Motor neuron (in vitro differentiated cells): ENCODE measurements around the gene PPP2R5D. TPM values are rescaled to one million over a fixed set of nuclear protein-coding genes. Genes with fewer than 3 reads are reported as not detected.

Experiments used
- ATAC-seq, 8 experiments: fragments of 200-7000 bp; cut with Tn5 transposase; replicated peaks in 6 of 8; 2 replicates each; pipeline ENCODE4 v1.8.0; 2021; ENCODE audit warnings: mild to moderate bottlenecking in 8 of 8, moderate library complexity in 8 of 8
- H3K27ac ChIP-seq, 2 donors: fragments of 250-450 bp; sonication (Bioruptor Pico); 2 replicates each; pipeline ENCODE4 v1.9.0; 2021; ENCODE audit warnings: antibody characterized with exemption in 2 of 2, mild to moderate bottlenecking in 2 of 2, moderate library complexity in 1 of 2
- H3K4me1 ChIP-seq, 2 donors: fragments of 250-450 bp; sonication (Bioruptor Pico); replicated peaks in 1 of 2; 2 replicates each; pipeline ENCODE4 v1.6.1; 2021; ENCODE audit warnings: antibody characterized with exemption in 2 of 2, mild to moderate bottlenecking in 2 of 2, moderate library complexity in 1 of 2
- H3K4me3 ChIP-seq, 5 donors: fragments of 250-450 bp; sonication (Bioruptor Pico); 2 replicates each; pipeline ENCODE4 v1.9.0; 2021; ENCODE audit warnings: antibody characterized with exemption in 5 of 5, mild to moderate bottlenecking in 5 of 5, moderate library complexity in 4 of 5
- WGBS, 10 experiments: fragments of 450-650 bp; shearing (Covaris generic); methylation state at CpG; one replicate each; pipeline ENCODE4 v1.0.0; 2022; 5-methylcytosine and 5-hydroxymethylcytosine counted together
- in situ Hi-C, 9 experiments: fragments of 400-800 bp; cut with MboI; loops; one replicate each; pipeline ENCODE4 v1.15.0; 2021; ENCODE audit warnings: low sequenced_read_pairs in 9 of 9, low pct_unique_long_range_greater_than_20kb in 2 of 9; ENCODE audit not compliant: unreplicated experiment in 9 of 9
- total RNA-seq, 8 experiments: library from RNA; unstranded; fragments of 300-600 nt; gene quantifications; 2 replicates each; pipeline versions ENCODE4 v1.2.3 to v1.2.4, GENCODE V29; 2022

Gene PPP2R5D
- total RNA-seq, 8 experiments from 2014 or later = 18.4 to 40.4 (median 29.4) TPM

DNA sequence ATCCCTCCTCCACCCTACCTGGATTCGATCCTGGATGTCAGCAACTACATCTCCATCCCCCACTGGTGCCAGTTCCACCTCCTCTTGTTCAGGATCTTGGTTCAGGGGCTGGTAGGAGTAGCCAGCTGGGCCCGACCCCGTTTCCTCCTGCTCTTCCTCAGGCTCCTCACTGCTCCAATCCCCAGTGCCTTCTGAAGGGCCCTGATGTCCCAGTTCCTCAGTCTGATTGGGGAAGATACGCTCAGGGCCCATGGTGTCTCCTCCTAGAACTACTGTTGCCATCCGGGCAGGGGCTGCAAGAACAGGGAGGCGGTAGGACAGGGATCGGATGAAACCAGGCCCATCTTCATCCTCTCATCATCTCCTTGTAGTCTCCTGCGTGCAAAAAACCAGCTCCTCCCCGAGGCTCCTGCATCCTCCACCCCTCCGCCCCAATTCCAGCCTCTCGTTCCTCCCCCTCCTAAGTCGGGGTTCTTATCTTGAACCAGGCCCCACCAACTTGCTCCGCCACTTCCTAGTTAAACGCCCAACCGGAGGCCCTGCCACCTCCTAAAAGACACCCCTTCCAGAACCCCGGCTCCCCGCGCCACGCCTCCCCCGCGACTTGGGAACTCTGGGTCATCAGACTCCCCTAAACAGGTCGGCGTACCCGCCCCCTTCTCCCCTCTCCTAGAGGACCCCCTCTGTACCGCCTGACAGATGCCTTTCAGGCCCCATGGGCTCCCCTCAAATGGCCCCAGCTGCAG lies 28.9 kb downstream of the PPP2R5D start:
- Histone ChIP-seq H3K4me3 (peak overlapping the region; percentile 59 to 93 (median 70)), H3K27ac (peak overlapping the region; percentile 3 to 67), H3K4me1 (peaks cover 6 to 11% of the 10 kb centered on the region in 2 donors)
- peak in 3 of 8 experiments; percentile 11 to 36 (median 27) for ATAC-seq
- 0 to 25% (median 4%) methylated on average over 1 to 7 of the region's 25 CpGs; no CpG with 5 or more reads in 6 of the 10 experiments for WGBS, 10 experiments
- in situ Hi-C loops = loop anchor here in 1 of 9 experiments (25.0 kb wide), 1 partner anchor 101 kb away; the partner anchor contains the start of gene PTCRA

- in situ Hi-C loops = loop anchor here in 1 of 9 experiments (25.0 kb wide), 1 partner anchor 102 kb away; the partner anchor contains the start of gene PTCRA
- ATAC-seq = peak; percentile 88 to 96 (median 94)
- Histone ChIP-seq H3K4me3 (peak within 1 kb of the TSS; percentile 59 to 93 (median 70)), H3K27ac (peak within 1 kb of the TSS; percentile 72 to 74), H3K4me1 (peaks cover 6 to 11% of the 10 kb centered on the region in 2 donors)
- 0 to 3% methylated on average over 4 to 13 of the region's 51 CpGs; no CpG with 5 or more reads in 8 of the 10 experiments for WGBS, 10 experiments
These were observed 29.6 kb downstream of the PPP2R5D start, which contains the start of the genes KLHDC3 and MEA1 for GRCh38 chr6:43013843-43014433. TSS of gene KLHDC3 (plus strand) at chr6:43014249. CDS start at chr6:43017193, 2,944 bp downstream. TSS of gene MEA1 (minus strand) at chr6:43013946. CDS start at chr6:43013813, 133 bp downstream.

DNA sequence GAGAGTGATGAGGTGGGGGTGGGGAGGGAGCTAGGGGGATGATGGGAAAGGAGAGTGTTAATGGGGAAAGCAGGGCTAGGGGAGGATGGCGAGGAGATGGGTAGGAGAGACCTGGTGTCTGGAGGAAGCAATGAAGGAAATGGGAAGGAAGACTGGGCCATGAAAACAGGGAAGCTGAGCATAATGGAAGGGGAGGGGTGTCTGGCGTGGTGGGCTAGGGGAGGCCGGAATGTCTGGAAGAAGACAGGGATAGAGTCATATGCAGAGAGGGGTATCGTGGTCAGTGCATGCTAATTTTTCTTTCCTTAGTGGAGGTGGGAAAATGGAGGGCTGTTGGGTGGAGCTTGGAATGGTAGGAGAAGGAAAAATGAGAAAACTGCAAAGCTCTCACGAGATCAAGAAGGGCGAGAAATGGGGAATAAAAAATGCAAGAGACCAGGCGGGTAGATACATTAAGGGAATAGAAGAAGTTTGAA lies 30.1 kb downstream of the PPP2R5D start:
- in situ Hi-C loops = loop anchor here in 1 of 9 experiments (25.0 kb wide), 1 partner anchor 102 kb away; the partner anchor contains the start of gene PTCRA
- 0 to 4% (median 0%) methylated on average over 1 to 6 of the region's 7 CpGs for WGBS, 10 experiments
- peaks cover 6 to 11% of the 10 kb centered on the region in 2 donors for H3K4me1 ChIP-seq
- ATAC-seq = peak in 4 of 8 experiments; percentile 0 to 15 (median 6)
- H3K4me3 ChIP-seq = peak overlapping the region; percentile 43 to 93 (median 70)
- H3K27ac ChIP-seq = peak overlapping the region; percentile 72 to 74

DNA sequence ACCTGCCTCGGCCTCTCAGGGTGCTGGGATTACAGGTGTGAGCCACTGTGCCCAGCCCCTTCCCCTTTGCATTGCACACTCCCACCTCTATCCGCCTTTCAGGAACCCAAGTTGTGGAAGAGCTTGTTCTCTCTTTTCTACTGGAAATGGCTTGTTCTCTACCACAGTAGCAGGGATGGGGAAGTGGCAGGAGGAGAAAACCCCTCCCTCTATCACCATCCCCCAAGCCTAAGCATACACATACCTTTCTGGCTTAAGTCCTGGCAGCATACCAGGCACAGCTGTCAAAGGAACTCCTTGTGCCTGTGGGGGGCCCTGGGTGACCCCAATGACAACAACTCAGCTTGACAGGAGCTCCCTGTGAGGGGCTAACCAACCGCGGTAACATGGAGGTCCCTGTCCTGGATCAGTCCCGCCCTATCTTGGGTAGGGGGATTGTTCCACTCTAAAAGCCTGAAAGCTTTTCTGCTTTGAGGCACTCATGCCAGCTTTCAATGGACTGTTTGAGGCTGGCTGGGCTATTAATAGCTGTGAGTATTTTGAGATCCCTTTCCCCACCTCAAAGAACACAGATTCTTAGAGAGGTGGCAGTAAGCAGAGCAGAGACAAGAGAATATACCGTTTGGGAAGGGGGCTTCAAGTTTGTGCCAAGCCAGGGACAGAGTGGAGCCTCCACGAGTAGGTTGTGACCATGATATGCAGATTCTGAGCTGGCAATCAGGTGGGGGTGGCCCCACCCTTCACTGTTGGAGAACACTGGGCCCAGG lies 32.0 kb downstream of the PPP2R5D start:
- no peak overlapping the region for H3K4me3 ChIP-seq
- H3K4me1 ChIP-seq = peaks cover 15 to 18% of the 10 kb centered on the region in 2 donors
- no peak for ATAC-seq
- 33 to 100% (median 93%) methylated on average over 1 to 4 of the region's 7 CpGs; no CpG with 5 or more reads in 3 of the 10 experiments for WGBS, 10 experiments
- in situ Hi-C loops = loop anchor here in 1 of 9 experiments (25.0 kb wide), 1 partner anchor 104 kb away; the partner anchor contains the start of gene PTCRA
- H3K27ac ChIP-seq = no peak overlapping the region

DNA sequence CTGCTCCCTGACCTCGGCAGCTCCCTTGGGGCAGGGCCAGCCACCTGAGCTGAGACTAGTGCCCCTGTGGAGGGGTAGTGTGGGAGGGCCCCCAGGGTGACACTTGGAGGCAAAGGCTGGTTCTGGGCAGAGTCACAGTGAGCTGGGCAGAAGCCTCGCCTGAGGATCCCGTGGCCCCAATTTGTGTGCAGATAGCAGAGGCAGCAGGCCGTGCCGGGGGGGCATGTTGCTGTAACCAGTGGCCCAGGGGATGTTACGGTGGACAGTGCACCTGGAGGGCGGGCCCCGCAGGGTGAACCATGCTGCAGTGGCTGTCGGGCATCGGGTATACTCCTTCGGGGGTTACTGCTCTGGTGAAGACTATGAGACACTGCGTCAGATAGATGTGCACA lies 32.6 kb downstream of the PPP2R5D start:
- WGBS, 10 experiments = 80 to 100% (median 100%) methylated on average over 1 to 3 of the region's 12 CpGs; no CpG with 5 or more reads in 4 of the 10 experiments
- no peak overlapping the region for H3K4me3 ChIP-seq
- in situ Hi-C loops = loop anchor here in 1 of 9 experiments (25.0 kb wide), 1 partner anchor 105 kb away; the partner anchor contains the start of gene PTCRA
- H3K27ac ChIP-seq = no peak overlapping the region
- no peak for ATAC-seq
- H3K4me1 ChIP-seq = peaks cover 15 to 18% of the 10 kb centered on the region in 2 donors

DNA sequence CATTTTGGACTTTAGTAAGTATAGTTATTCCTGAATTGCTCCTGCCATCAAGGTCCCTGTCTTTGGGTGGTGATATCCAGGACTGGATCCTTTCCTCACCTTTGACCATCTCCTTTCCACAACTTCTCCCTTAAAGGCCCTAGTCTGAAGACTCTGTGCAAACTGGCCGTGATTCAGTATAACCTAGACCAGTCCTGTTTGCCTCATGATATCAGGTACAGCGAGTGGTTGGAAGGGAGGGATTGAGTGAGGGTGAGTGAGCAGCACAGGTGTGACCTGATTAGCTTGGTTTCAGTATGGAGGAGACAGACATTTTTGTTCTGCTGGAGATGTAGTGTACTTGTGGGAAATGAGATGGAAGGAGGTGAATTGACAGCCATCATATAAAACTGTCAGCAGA lies 34.8 kb downstream of the PPP2R5D start:
- Histone ChIP-seq H3K4me1 (peaks cover 19 to 22% of the 10 kb centered on the region in 2 donors), H3K27ac (no peak overlapping the region), H3K4me3 (no peak overlapping the region)
- 83 to 100% (median 100%) methylated on average over 1 to 2 of the region's 2 CpGs; no CpG with 5 or more reads in 2 of the 10 experiments for WGBS, 10 experiments
- ATAC-seq = no peak
- in situ Hi-C loops = loop anchor here in 1 of 9 experiments (25.0 kb wide), 1 partner anchor 107 kb away; the partner anchor contains the start of gene PTCRA

DNA sequence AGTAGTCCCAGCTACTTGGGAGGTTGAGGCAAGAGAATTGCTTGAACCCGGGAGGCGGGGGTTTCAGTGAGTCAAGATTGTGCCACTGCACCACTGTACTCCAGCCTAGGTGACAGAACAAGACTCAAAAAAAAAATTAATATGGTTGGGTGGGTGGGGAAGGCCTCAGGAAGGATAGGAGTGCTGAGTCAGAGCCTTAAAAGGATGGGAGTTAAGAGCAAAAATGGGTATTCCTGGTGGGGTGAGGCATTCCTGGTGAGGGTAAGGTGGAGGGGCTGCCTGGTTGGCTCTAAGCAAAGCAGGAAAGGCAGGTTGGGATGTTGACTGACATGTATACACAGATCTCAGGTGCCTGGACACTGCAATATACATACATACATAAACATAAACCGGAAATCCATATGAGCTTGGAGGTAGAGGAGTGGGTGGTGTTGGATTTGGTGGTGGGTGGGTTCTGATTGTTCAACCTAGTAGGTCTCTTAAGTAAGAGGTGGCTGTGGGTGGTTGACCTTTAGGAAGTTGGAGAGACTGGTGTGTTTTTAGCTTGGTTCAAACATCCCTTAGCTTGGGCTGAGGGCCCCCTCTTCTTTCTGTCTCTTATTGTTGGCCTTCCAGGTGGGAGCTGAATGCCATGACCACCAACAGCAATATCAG lies 35.8 kb downstream of the PPP2R5D start:
- ATAC-seq = no peak
- peaks cover 17 to 19% of the 10 kb centered on the region in 2 donors for H3K4me1 ChIP-seq
- in situ Hi-C loops = loop anchor here in 1 of 9 experiments (25.0 kb wide), 1 partner anchor 108 kb away; the partner anchor contains the start of gene PTCRA
- H3K27ac ChIP-seq = no peak overlapping the region
- WGBS, 10 experiments = 83 to 100% (median 100%) methylated on average over 1 to 3 of the region's 3 CpGs; no CpG with 5 or more reads in 4 of the 10 experiments
- no peak overlapping the region for H3K4me3 ChIP-seq

- H3K27ac ChIP-seq = peak overlapping the region; percentile 88 to 91
- peak; percentile 12 to 64 (median 52) for ATAC-seq
- WGBS, 10 experiments = 10 to 100% methylated on average over 1 to 2 of the region's 5 CpGs; no CpG with 5 or more reads in 8 of the 10 experiments
- in situ Hi-C loops = loop anchor here in 1 of 9 experiments (25.0 kb wide), 1 partner anchor 109 kb away; the partner anchor contains the start of gene PTCRA
- H3K4me1 ChIP-seq = peaks cover 15 to 19% of the 10 kb centered on the region in 2 donors
- peak overlapping the region; percentile 51 to 95 (median 76) for H3K4me3 ChIP-seq
These were observed 36.5 kb downstream of the PPP2R5D start for GRCh38 chr6:43020847-43021246.

DNA sequence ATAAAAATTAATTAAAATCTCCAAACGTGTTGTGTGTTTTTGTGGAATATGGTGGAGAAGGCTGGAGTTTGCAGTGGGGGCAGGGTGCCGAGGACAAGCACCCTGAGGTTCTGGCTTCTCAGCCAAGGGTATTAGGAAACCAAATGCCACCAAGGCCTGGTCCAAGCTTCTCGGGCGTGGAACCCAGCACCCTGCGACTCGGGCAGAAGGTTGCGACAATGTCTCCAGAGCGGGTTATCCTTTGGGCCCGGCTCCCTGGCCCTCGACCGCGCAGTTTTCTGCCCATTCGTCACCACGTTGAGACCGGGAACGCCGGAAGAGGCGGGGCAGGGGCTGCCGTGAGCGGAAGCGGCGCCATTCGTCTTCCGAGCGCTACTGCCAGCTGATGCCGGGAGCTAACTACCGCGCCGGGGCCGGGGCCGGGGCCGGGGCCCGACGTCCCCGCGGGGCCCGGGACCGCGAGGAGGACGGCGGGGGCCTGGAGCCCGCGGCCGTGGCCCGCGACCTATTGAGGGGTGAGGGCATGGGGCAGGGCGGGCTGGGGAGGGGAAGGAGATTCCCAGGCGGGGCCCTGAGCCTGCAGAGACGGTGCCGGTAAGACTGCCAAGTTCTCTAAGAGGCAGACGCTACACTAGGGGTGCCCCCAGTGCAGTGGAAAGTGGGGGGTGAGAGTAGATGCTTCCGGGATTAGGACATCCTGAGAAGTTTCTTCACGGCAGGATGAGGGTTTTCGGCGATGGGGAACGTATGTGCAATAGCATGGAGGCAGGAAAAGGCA lies 37.1 kb downstream of the PPP2R5D start, which contains the start of gene RRP36:
RRP36 (plus strand) TSS at position 354 of the 778 bp plus-strand sequence; CDS start at position 386, 32 bp downstream.
- Histone ChIP-seq H3K4me3 (peak within 1 kb of the TSS; percentile 51 to 95 (median 76)), H3K27ac (peak within 1 kb of the TSS; percentile 88 to 91), H3K4me1 (peaks cover 15 to 19% of the 10 kb centered on the region in 2 donors)
- WGBS, 10 experiments = 0 to 4% (median 0%) methylated on average over 1 to 19 of the region's 56 CpGs; no CpG with 5 or more reads in 4 of the 10 experiments
- peak; percentile 88 to 95 (median 92) for ATAC-seq
- in situ Hi-C loops = loop anchor here in 1 of 9 experiments (25.0 kb wide), 1 partner anchor 109 kb away; the partner anchor contains the start of gene PTCRA

DNA sequence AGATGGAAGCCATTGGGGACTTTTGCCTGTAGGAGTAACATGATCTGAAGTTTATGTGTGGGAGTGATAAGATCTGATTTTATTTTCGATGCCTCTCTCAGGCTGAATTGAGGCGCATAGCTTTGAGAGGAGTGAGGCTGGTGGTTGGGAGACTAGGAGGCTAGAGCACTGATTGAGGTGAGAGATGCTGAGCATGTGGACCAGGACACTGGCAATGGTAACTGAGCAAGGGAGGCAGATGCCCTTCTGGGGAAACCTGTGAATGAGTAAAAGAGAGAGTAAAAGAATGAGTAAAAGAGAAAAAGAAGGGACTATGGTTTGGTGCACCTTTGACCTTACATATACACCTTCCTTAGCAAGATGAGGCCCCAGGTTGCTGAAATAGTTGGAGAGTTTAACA lies 40.1 kb downstream of the PPP2R5D start:
- peaks cover 15 to 19% of the 10 kb centered on the region in 2 donors for H3K4me1 ChIP-seq
- in situ Hi-C loops = loop anchor here in 1 of 9 experiments (25.0 kb wide), 1 partner anchor 112 kb away; the partner anchor contains the start of gene PTCRA
- 71 to 100% (median 90%) methylated on average over 1 to 2 of the region's 2 CpGs; no CpG with 5 or more reads in 1 of the 10 experiments for WGBS, 10 experiments
- no peak for ATAC-seq
- H3K27ac ChIP-seq = no peak overlapping the region
- no peak overlapping the region for H3K4me3 ChIP-seq
